H1 (cell line): Measurements from ENCODE around the gene HES7. TPM values are rescaled to one million over a fixed set of nuclear protein-coding genes. Genes with fewer than 3 reads are reported as not detected.

Experiments
- CTCF ChIA-PET: fragments of 300-600 bp; sonication (Branson Sonifier 250); formaldehyde crosslinking; loops from one replicate; lab custom pipeline; 2021; ENCODE audit not compliant: partially characterized antibody; lab: Charles Lee
- POLR2A ChIA-PET: fragments of 300-600 bp; sonication (Branson Sonifier 250); formaldehyde crosslinking; loops from one replicate; lab custom pipeline; 2021; ENCODE audit warnings: inconsistent platforms; ENCODE audit not compliant: partially characterized antibody; lab: Charles Lee
- DNase-seq, 2 experiments: peaks; one replicate each; pipeline versions ENCODE4 v3.0.0 to v3.0.0-alpha.2; 2010 to 2022; ENCODE audit warnings: low spot score in 2 of 2, low read depth in 1 of 2, mixed read lengths in 1 of 2
- FAIRE-seq: peaks from 2 replicates; lab custom pipeline; 2011; peaks lifted over from hg19 to GRCh38; lab: Jason Lieb, UNC
- H2AFZ ChIP-seq: 2 replicates; pipeline ENCODE4 v1.8.1; 2012; ENCODE audit warnings: low read length, inconsistent platforms
- H2AK5ac ChIP-seq: 2 replicates; pipeline ENCODE4 v1.6.1; 2013; ENCODE audit warnings: low read depth, low read length
- H2BK120ac ChIP-seq: replicated peaks from 2 replicates; pipeline ENCODE3; 2013; ENCODE audit warnings: low read depth, low read length, inconsistent platforms
- H2BK12ac ChIP-seq: 2 replicates; pipeline ENCODE4 v1.6.1; 2013; ENCODE audit warnings: low read depth, low read length
- H2BK15ac ChIP-seq: 2 replicates; pipeline ENCODE4 v1.6.1; 2013; ENCODE audit warnings: low read length
- H2BK20ac ChIP-seq: 2 replicates; pipeline ENCODE4 v1.6.1; 2013; ENCODE audit warnings: low read length
- H2BK5ac ChIP-seq: 2 replicates; pipeline ENCODE4 v1.6.1; 2013; ENCODE audit warnings: low read depth, low read length
- H3K14ac ChIP-seq: 2 replicates; pipeline ENCODE4 v1.6.1; 2013; ENCODE audit warnings: inconsistent platforms; ENCODE audit not compliant: insufficient read length
- H3K18ac ChIP-seq: 2 replicates; pipeline ENCODE4 v1.6.1; 2013; ENCODE audit warnings: low read length; ENCODE audit errors: extremely low read depth
- H3K23ac ChIP-seq: 2 replicates; pipeline ENCODE4 v1.6.1; 2013; ENCODE audit warnings: inconsistent platforms; ENCODE audit not compliant: insufficient read length
- H3K23me2 ChIP-seq: 2 replicates; pipeline ENCODE4 v1.6.1; 2013; ENCODE audit warnings: low read depth, low read length
- H3K27ac ChIP-seq: 2 replicates; pipeline ENCODE4 v1.6.1; 2011; ENCODE audit warnings: low read depth, low read length, inconsistent platforms
- H3K27me3 ChIP-seq, 4 experiments: replicated peaks in 1 of 4; 1 replicate in 1 of 4; 2 replicates in 3 of 4; pipeline versions ENCODE4 v1.6.1 to v1.8.1; 2011 to 2013; ENCODE audit warnings: low read length in 3 of 4, mild to moderate bottlenecking in 3 of 4, inconsistent platforms in 2 of 4, mixed read lengths in 2 of 4, moderate library complexity in 1 of 4; ENCODE audit not compliant: control insufficient read depth in 3 of 4, insufficient read depth in 3 of 4; ENCODE audit errors: extremely low read depth in 1 of 4
- H3K36me3 ChIP-seq, 4 experiments: 2 replicates each; pipeline versions ENCODE4 v1.6.1 to v1.8.1; 2011 to 2013; ENCODE audit warnings: mild to moderate bottlenecking in 4 of 4, low read length in 3 of 4, moderate library complexity in 2 of 4, control low read depth in 1 of 4, inconsistent platforms in 1 of 4; ENCODE audit not compliant: insufficient read depth in 4 of 4, control insufficient read depth in 2 of 4
- H3K4ac ChIP-seq: replicated peaks from 2 replicates; pipeline ENCODE3; 2013; ENCODE audit warnings: low read length, low read depth, mixed read lengths, inconsistent platforms; ENCODE audit not compliant: insufficient read length
- H3K4me1 ChIP-seq, 4 experiments: replicated peaks in 1 of 4; 1 replicate in 1 of 4; 2 replicates in 3 of 4; pipeline versions ENCODE4 v1.6.1 to v1.8.1; 2011 to 2013; ENCODE audit warnings: low read length in 3 of 4, inconsistent platforms in 2 of 4, mixed read lengths in 1 of 4; ENCODE audit not compliant: insufficient read depth in 4 of 4, control insufficient read depth in 3 of 4
- H3K4me2 ChIP-seq, 2 experiments: 2 replicates each; pipeline versions ENCODE4 v1.6.1 to v1.8.1; 2011 to 2013; ENCODE audit warnings: low read depth in 2 of 2, low read length in 2 of 2, control low read depth in 1 of 2, inconsistent platforms in 1 of 2, mild to moderate bottlenecking in 1 of 2; ENCODE audit not compliant: insufficient read depth in 1 of 2
- H3K4me3 ChIP-seq, 4 experiments: fragments of 200-600, 300-600 bp in 1 of 4; sonication (generic), shearing (Covaris generic), sonication (Bioruptor Twin) in 1 of 4; 2 replicates each; pipeline versions ENCODE4 v1.5.1 to v1.8.1; 2011 to 2016; ENCODE audit warnings: low read length in 4 of 4, low read depth in 3 of 4, control low read depth in 2 of 4, inconsistent platforms in 2 of 4, mild to moderate bottlenecking in 2 of 4, mixed read lengths in 1 of 4, moderate library complexity in 1 of 4; ENCODE audit not compliant: insufficient read depth in 2 of 4; ENCODE audit errors: extremely low read depth in 1 of 4
- H3K56ac ChIP-seq: replicated peaks from 2 replicates; pipeline ENCODE3; 2013; ENCODE audit warnings: low read depth, mild to moderate bottlenecking, mixed read lengths, low read length, inconsistent platforms; ENCODE audit not compliant: insufficient read length
- H3K79me1 ChIP-seq: 2 replicates; pipeline ENCODE4 v1.6.1; 2013; ENCODE audit warnings: low read depth, low read length, control low read depth
- H3K79me2 ChIP-seq, 2 experiments: 2 replicates each; pipeline versions ENCODE4 v1.6.1 to v1.8.1; 2012 to 2013; ENCODE audit warnings: low read length in 2 of 2, mild to moderate bottlenecking in 2 of 2, inconsistent platforms in 1 of 2; ENCODE audit not compliant: insufficient read depth in 2 of 2, control insufficient read depth in 1 of 2
- H3K9ac ChIP-seq, 4 experiments: replicated peaks in 1 of 4; 1 replicate in 1 of 4; 2 replicates in 3 of 4; pipeline versions ENCODE4 v1.6.1 to v1.8.1; 2011 to 2013; ENCODE audit warnings: low read depth in 3 of 4, low read length in 3 of 4, control low read depth in 2 of 4, mild to moderate bottlenecking in 2 of 4, moderate library complexity in 2 of 4, inconsistent platforms in 1 of 4; ENCODE audit errors: extremely low read depth in 1 of 4
- H3K9me3 ChIP-seq, 2 experiments: 2 replicates each; pipeline versions ENCODE4 v1.6.1 to v1.8.1; 2012 to 2013; ENCODE audit warnings: mild to moderate bottlenecking in 2 of 2, moderate library complexity in 2 of 2, control low read depth in 1 of 2, inconsistent platforms in 1 of 2, low read depth in 1 of 2, low read length in 1 of 2, mixed read lengths in 1 of 2; ENCODE audit not compliant: insufficient read depth in 2 of 2
- H4K20me1 ChIP-seq, 2 experiments: replicated peaks in 1 of 2; 2 replicates each; pipeline versions ENCODE3 to v1.8.1; 2011 to 2013; ENCODE audit warnings: inconsistent platforms in 2 of 2, low read length in 2 of 2, mild to moderate bottlenecking in 1 of 2; ENCODE audit not compliant: insufficient read depth in 2 of 2, control insufficient read depth in 1 of 2
- H4K5ac ChIP-seq: 2 replicates; pipeline ENCODE4 v1.6.1; 2013; ENCODE audit warnings: low read length, low read depth, mixed read lengths, inconsistent platforms; ENCODE audit not compliant: insufficient read length
- H4K8ac ChIP-seq: 2 replicates; pipeline ENCODE4 v1.8.0; 2013; ENCODE audit warnings: mild to moderate bottlenecking, moderate library complexity, low read length, inconsistent platforms; ENCODE audit not compliant: insufficient read depth; ENCODE audit errors: extremely low read depth
- H4K91ac ChIP-seq: replicated peaks from 2 replicates; pipeline ENCODE3; 2013; ENCODE audit warnings: low read length, mixed read lengths, inconsistent platforms; ENCODE audit not compliant: insufficient read length
- BACH1 ChIP-seq: IDR thresholded peaks from 2 replicates; pipeline ENCODE4 v1.6.1; 2012; ENCODE audit warnings: low read length, improper control_type of control experiment
- CREB1 ChIP-seq: IDR thresholded peaks from 2 replicates; pipeline ENCODE4 v1.6.1; 2012; ENCODE audit warnings: inconsistent platforms
- FOSL1 ChIP-seq: IDR thresholded peaks from 2 replicates; pipeline ENCODE4 v1.6.1; 2011; ENCODE audit warnings: mild to moderate bottlenecking, low read depth, low read length, moderate library complexity; ENCODE audit not compliant: insufficient read depth
- MAFK ChIP-seq: IDR thresholded peaks from 2 replicates; pipeline ENCODE4 v1.6.1; 2012; ENCODE audit warnings: low read depth, mild to moderate bottlenecking, improper control_type of control experiment, low read length
- RFX5 ChIP-seq: IDR thresholded peaks from 2 replicates; pipeline ENCODE4 v1.6.1; 2011; ENCODE audit warnings: low read depth, low read length, improper control_type of control experiment, borderline replicate concordance
- RNF2 ChIP-seq: fragments of 200-900, 300-1000 bp; sonication (generic); IDR thresholded peaks from 2 replicates; pipeline ENCODE4 v1.7.1; 2016; ENCODE audit warnings: borderline replicate concordance, low read depth, mild to moderate bottlenecking, antibody characterized with exemption, low read length; ENCODE audit not compliant: poor library complexity, severe bottlenecking; ENCODE audit errors: missing control alignments
- SIN3A ChIP-seq, 2 experiments: IDR thresholded peaks in 1 of 2; conservative IDR thresholded peaks in 1 of 2; 2 replicates each; pipeline ENCODE4 v1.6.1; 2011 to 2012; ENCODE audit warnings: low read length in 2 of 2, improper control_type of control experiment in 1 of 2, low read depth in 1 of 2, mild to moderate bottlenecking in 1 of 2
- SP1 ChIP-seq: IDR thresholded peaks from 2 replicates; pipeline ENCODE4 v1.6.1; 2011; ENCODE audit warnings: low read depth, low read length
- SRF ChIP-seq: IDR thresholded peaks from 2 replicates; pipeline ENCODE4 v1.6.1; 2011; ENCODE audit warnings: mild to moderate bottlenecking, low read depth, low read length, moderate library complexity
- WGBS, 2 experiments: shearing (Covaris generic) in 1 of 2; methylation state at CpG; one replicate each; pipeline versions ENCODE4 v1.1.6 to v1.1.7; 2013 to 2015; ENCODE audit warnings: low lambda C conversion rate in 2 of 2, mixed read lengths in 2 of 2, inconsistent platforms in 1 of 2, low coverage in 1 of 2, missing lambda C conversion rate in 1 of 2; ENCODE audit not compliant: insufficient replicate concordance in 2 of 2, insufficient coverage in 1 of 2, insufficient read length in 1 of 2; ENCODE audit errors: extremely low coverage in 1 of 2, missing lambda C conversion rate in 1 of 2; 5-methylcytosine and 5-hydroxymethylcytosine counted together
- polyA plus RNA-seq, 7 experiments: library from polyadenylated mRNA; depleted of rRNA in 3 of 7; stranded (reverse) in 5 of 7; unstranded in 2 of 7; fragments of >200 nt in 5 of 7; fragments of 200-250 nt in 2 of 7; gene quantifications; 1 replicate in 5 of 7; 2 replicates in 1 of 7; 4 replicates in 1 of 7; pipeline versions ENCODE4 v1.2.1 to v1.2.3, GENCODE V29; 2011 to 2013; ENCODE audit warnings: missing spikeins in 2 of 7, mixed read lengths in 2 of 7
- total RNA-seq: library from RNA; stranded (reverse); fragmentation: NEBNext Ultra II Directional; extraction: Animal tissue kit (Norgen Biotek cat#: 25700); gene quantifications from 2 replicates; pipeline ENCODE4 v1.2.1, GENCODE V29; 2021
- TF ChIP-seq, protein P1 (sequence below): IDR thresholded peaks from 2 replicates; pipeline ENCODE4 v1.6.1; 2012; ENCODE audit warnings: inconsistent platforms

HES7 gene
- total and polyA plus RNA-seq, 2 of the 8 experiments (the other 6 are each of a cell fraction or from before 2014, with no cell fraction given), result 0.20 to 0.32 TPM

DNA sequence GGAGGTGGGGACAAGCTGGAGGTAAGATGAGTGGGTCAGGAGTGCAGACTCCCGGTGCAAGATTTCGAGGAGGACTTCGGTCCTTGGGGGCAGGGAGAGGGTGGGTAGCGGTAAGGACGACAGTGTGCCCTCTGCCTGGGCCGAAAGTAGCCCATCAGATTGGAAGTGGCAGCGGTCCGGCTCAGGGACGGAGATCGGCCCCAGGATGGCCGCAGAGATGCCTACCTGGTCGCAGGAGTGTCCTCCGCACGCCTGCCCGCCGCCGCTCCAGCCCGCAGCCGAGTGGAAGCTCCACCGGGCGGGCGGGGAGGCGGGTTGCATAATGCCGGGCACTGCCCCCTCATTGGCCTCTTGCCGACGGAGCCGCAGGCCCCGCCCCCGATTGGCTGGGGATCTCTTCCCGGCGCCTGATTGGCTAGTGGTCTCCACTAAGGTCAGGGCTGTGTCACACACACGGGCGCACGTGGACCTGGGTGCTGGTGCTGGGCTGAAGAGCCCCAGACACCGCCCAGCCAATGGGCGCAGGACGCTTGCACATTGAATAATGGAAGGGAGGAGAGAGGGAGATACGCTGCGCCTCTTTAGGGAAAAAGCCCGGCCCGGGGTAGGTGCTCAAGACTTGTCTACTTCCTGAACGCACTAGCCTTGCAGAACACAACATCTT, 28.3 kb upstream of the HES7 start, which contains the start of gene PER1:
Gene PER1, minus strand, starts transcription at position 293 of the 664 bp plus-strand sequence. CDS start 1,698 bp downstream, outside the sequence.
- H3K79me1 ChIP-seq, result peaks cover 7% of the 10 kb centered on the region; the same call in 1 of the 2 replicates
- FAIRE-seq, result no peak
- CTCF ChIA-PET, result interaction anchor here (0.7 to 1.7 kb wide), 3 partner anchors 33 to 162 kb away, joined by 3 to 4 read pairs (median 4); partner anchors contain the start of gene ALOXE3
- peak within 1 kb of the TSS; percentile 63; the same call in 1 of the 2 replicates for H2BK15ac ChIP-seq
- no peak within 1 kb of the TSS for H4K91ac ChIP-seq
- peaks cover 21% of the 10 kb centered on the region for H3K23me2 ChIP-seq
- H2AK5ac ChIP-seq, result peak within 1 kb of the TSS; percentile 93; the same call in 1 of the 2 replicates
- H2BK20ac ChIP-seq, result no peak within 1 kb of the TSS
- H2BK120ac ChIP-seq, result no peak within 1 kb of the TSS
- H3K27me3 ChIP-seq, result no peaks in the 10 kb centered on the region
- H3K4me3 ChIP-seq, result peak within 1 kb of the TSS; percentile 79 to 93 (median 84)
- H3K4ac ChIP-seq, result peak within 1 kb of the TSS; percentile 36
- POLR2A ChIA-PET, result interaction anchor here (0.7 to 6.4 kb wide), 6 partner anchors 10 to 163 kb away, joined by 3 to 62 read pairs (median 4); partner anchors contain the start of genes BORCS6 and VAMP2
- no peak within 1 kb of the TSS for H3K14ac ChIP-seq
- peak within 1 kb of the TSS; percentile 68 for H2BK12ac ChIP-seq
- 7% methylated on average over 36 of the region's 42 CpGs; no CpG with 5 or more reads in 1 of the 2 experiments for WGBS, 2 experiments
- H3K27ac ChIP-seq, result peak within 1 kb of the TSS; percentile 84; the same call in 1 of the 2 replicates
- H3K4me1 ChIP-seq, result peaks cover 12 to 33% (median 19%) of the 10 kb centered on the region in 4 experiments
- H4K20me1 ChIP-seq, result peaks cover 0 to 21% of the 10 kb centered on the region in 2 experiments
- H3K9me3 ChIP-seq, result no peaks in the 10 kb centered on the region
- H3K56ac ChIP-seq, result no peak within 1 kb of the TSS
- H4K5ac ChIP-seq, result no peak within 1 kb of the TSS
- H3K23ac ChIP-seq, result no peak within 1 kb of the TSS
- H4K8ac ChIP-seq, result peak within 1 kb of the TSS; percentile 83
- DNase-seq, result peak in 1 of 2 experiments; percentile 96
- H3K79me2 ChIP-seq, result peaks cover 0 to 5% of the 10 kb centered on the region in 2 experiments; a peak in 1 of 4 replicates
- no peak within 1 kb of the TSS for H2BK5ac ChIP-seq
- H3K36me3 ChIP-seq, result peaks cover 10 to 23% (median 17%) of the 10 kb centered on the region in 4 experiments; a peak in 7 of 8 replicates
- H3K9ac ChIP-seq, result peak within 1 kb of the TSS; percentile 43 to 92 (median 73)
- H3K4me2 ChIP-seq, result peak within 1 kb of the TSS; percentile 100
- peak within 1 kb of the TSS; percentile 60; the same call in 1 of the 2 replicates for H3K18ac ChIP-seq
- H2AFZ ChIP-seq, result no peak within 1 kb of the TSS; the same call in 1 of the 2 replicates
- TF ChIP-seq FOSL1, result no peak
- TF ChIP-seq SRF, result peak; percentile 14; the same call in 1 of the 2 replicates
- TF ChIP-seq CREB1, result no peak
- no peak for TF ChIP-seq MAFK
- peak; percentile 27 to 63; a peak in 3 of 4 replicates for TF ChIP-seq SIN3A (conservative IDR thresholded peaks at IDR 0.05 in 1 of 2, IDR thresholded peaks at IDR 0.05 in 1 of 2; ENCODE audit: low read depth in 1 of 2, low read length in 2 of 2)
- TF ChIP-seq, protein P1, sequence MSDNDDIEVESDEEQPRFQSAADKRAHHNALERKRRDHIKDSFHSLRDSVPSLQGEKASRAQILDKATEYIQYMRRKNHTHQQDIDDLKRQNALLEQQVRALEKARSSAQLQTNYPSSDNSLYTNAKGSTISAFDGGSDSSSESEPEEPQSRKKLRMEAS, result peak; percentile 90
- TF ChIP-seq SP1, result peak; percentile 64
- peak; percentile 32; the same call in 1 of the 2 replicates for TF ChIP-seq BACH1
- peak; percentile 18; the same call in 1 of the 2 replicates for TF ChIP-seq RFX5
- no peak for TF ChIP-seq RNF2
